Mucosa of rectum (tissue), 2 donors: ENCODE measurements around the gene RNF212.
"Not testable (repeated sequence)": the region's sequence is repeated elsewhere in the genome, so short reads cannot be mapped to it uniquely, and the experiment has no call there.

Experiments used
- H3K27ac ChIP-seq, 2 donors: one replicate each; pipeline ENCODE4 v1.7.0; 2013; ENCODE audit warnings: inconsistent platforms in 2 of 2, low read depth in 2 of 2, low read length in 2 of 2
- H3K27me3 ChIP-seq, 2 donors: one replicate each; pipeline ENCODE4 v1.7.0; 2013; ENCODE audit warnings: low read length in 2 of 2; ENCODE audit not compliant: control insufficient read depth in 2 of 2, insufficient read depth in 2 of 2
- H3K36me3 ChIP-seq, 2 donors: one replicate each; pipeline ENCODE4 v1.7.0; 2013; ENCODE audit warnings: low read length in 2 of 2; ENCODE audit not compliant: control insufficient read depth in 2 of 2, insufficient read depth in 2 of 2
- H3K4me1 ChIP-seq, 2 donors: one replicate each; pipeline ENCODE4 v1.7.0; 2013; ENCODE audit warnings: low read length in 2 of 2, mild to moderate bottlenecking in 1 of 2; ENCODE audit not compliant: control insufficient read depth in 2 of 2, insufficient read depth in 2 of 2
- H3K4me3 ChIP-seq, 2 donors: one replicate each; pipeline ENCODE4 v1.7.0; 2013; ENCODE audit warnings: low read length in 2 of 2
- H3K9ac ChIP-seq, 2 donors: one replicate each; pipeline ENCODE4 v1.7.0; 2013; ENCODE audit warnings: low read length in 2 of 2, low read depth in 1 of 2, mild to moderate bottlenecking in 1 of 2
- H3K9me3 ChIP-seq, 2 donors: one replicate each; pipeline ENCODE4 v1.7.0; 2013; ENCODE audit warnings: low read length in 2 of 2; ENCODE audit not compliant: control insufficient read depth in 2 of 2
- donor health status: healthy.
- donor health status: Normal muscosa, but diverticular disease.

RNF212 gene

DNA sequence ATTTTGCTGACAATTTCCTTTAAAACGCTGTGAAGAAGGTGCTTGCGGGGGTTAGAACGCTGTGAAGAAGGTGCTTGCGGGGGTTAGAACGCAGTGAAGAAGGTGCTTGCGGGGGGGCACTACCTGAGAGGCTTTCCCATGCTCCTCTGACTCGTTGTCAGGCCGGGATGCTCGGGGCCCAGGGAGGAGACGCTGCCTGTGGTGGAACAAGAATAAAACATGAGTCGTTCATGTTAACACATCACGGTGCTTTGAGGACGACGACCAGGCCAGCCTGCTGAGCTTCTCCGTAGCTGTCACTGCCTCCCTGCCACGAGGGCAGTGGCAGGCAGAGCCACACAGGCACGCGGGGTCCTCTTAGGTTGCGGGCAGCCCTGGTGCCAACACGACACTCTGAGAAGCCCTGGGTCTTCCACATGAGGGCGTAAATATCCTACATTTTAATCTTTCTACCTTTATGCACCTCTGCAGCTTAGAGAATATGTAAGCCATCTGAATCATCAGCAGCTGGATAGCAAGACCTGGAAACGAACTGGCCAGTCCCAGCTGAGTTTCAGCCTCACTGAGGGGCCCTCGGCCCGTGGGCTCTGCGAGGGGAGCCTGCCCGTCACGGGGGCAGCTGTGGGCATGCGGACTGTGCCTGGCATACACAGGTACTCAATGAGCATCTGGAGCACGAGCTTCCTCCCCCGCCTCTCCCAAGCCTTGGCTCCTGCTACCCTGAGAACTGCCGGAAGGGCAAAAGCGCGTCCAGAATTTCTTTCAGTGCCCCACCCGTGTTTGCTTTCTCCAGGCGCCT lies 55.0 kb downstream of the RNF212 start:
- Histone ChIP-seq H3K27me3 (peaks cover 11 to 24% of the 10 kb centered on the region in 2 donors), H3K36me3 (no peaks in the 10 kb centered on the region), H3K9me3 (no peaks in the 10 kb centered on the region), H3K4me3 (no peak overlapping the region), H3K27ac (peak overlapping the region in 1 of 2 donors; percentile 59), H3K4me1 (peaks cover 9 to 18% of the 10 kb centered on the region in 2 donors), H3K9ac (no peak overlapping the region)

DNA sequence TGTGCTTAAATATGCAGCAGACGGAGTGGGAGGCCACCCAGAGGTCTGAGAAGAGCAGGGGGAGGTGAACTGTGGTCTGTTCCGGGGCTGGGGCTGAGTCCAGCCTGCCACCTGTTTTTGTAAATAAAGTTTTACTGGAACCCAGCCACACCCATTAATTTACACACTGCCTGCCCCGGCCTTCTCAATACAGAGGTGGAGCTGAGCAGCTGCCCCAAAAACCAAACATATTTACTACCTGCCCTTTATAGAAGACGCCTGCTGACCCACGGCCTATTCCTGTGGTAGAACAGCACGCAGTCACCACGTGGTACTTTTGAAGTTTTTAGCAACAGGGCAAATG lies 56.0 kb downstream of the RNF212 start:
- H3K9ac ChIP-seq = no peak overlapping the region
- H3K27ac ChIP-seq = peak overlapping the region; percentile 16 to 58
- H3K36me3 ChIP-seq = no peaks in the 10 kb centered on the region
- peaks cover 15 to 28% of the 10 kb centered on the region in 2 donors for H3K27me3 ChIP-seq
- H3K9me3 ChIP-seq = no peaks in the 10 kb centered on the region
- H3K4me3 ChIP-seq = no peak overlapping the region
- H3K4me1 ChIP-seq = peaks cover 9 to 20% of the 10 kb centered on the region in 2 donors

DNA sequence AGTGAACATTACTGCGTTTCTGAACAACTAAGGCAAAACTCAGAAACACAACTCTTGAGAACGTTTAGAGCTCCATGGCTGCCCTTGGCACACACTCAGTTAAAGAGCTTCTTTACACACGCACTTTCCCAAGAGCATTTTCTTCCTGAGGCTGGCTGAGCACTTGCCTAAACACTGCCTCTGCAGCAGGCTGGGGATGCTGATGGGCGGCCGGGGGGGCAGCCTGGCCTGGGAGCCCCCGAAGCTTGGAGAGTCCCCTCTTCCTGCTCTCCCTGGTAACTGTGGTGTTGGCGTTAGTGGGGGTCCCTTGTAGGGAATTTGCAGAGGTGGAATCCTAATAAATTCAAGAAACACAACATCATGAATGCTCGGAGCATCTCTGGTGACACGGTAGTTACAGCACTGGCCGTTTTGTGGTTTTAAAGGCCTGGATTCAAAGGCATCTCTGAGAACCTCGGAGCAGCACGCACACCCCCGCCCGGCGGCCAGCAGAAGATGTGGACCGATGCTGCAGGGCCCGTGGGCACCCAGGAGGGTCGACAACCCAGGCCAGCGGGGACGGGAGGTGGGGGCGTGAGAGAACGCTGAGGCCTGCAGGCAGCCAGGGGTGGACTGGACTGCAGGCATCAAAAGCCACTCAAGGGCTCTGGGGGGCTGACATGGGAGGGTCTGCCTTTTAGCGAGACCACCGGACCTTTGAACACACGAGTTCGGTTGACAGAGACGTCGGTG lies 56.5 kb downstream of the RNF212 start:
- Histone ChIP-seq H3K27ac (peak overlapping the region; percentile 16 to 58), H3K9me3 (no peaks in the 10 kb centered on the region), H3K4me1 (peaks cover 9 to 20% of the 10 kb centered on the region in 2 donors), H3K9ac (no peak overlapping the region), H3K36me3 (no peaks in the 10 kb centered on the region), H3K4me3 (no peak overlapping the region), H3K27me3 (peaks cover 15 to 32% of the 10 kb centered on the region in 2 donors)

DNA sequence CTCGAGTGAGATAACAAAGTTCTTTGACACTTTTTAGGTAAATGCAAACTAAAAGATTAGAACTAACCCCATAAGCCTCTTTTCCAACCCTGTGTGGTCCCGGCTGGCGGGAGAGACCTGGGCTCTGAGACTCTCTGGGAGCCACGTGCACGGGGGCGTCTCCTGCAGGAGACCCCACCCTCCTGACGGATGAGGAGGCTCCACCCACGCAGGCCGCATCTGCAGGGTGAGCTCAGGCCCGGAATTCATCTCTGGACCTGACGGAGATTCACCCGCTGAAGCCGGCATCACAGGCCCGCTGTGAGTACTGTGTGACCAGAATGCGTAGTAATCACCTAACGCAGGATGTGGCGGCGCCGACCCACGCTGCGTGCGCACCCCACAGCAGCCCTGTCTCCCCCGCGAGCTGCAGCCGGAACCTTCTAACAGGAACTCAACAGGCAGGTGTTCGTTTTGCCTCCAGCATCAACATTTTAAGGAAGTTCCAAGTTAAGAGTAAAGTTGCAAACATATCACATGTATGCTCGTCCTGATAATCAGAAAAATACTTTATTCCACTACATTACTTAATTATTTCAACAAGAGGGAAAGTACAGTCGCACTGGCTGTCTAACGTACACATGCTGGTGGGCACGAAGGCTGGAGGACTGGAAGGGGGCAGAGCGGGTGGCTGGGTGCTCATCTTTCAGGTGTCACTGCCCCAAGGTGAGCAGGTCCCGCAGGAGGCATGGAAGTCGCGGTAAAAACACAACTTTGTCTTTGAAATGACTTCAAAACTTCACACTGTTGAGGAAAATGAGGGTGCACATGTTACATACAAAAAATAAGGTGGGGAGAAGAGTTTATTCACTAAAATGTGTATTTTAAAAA lies 57.4 kb downstream of the RNF212 start:
- H3K36me3 ChIP-seq = no peaks in the 10 kb centered on the region
- H3K27me3 ChIP-seq = peaks cover 15 to 32% of the 10 kb centered on the region in 2 donors
- H3K27ac ChIP-seq = peak overlapping the region; percentile 11 to 43
- peaks cover 9 to 20% of the 10 kb centered on the region in 2 donors for H3K4me1 ChIP-seq
- no peaks in the 10 kb centered on the region for H3K9me3 ChIP-seq
- peak overlapping the region in 1 of 2 donors; percentile 24 for H3K9ac ChIP-seq
- peak overlapping the region; percentile 22 to 57 for H3K4me3 ChIP-seq

DNA sequence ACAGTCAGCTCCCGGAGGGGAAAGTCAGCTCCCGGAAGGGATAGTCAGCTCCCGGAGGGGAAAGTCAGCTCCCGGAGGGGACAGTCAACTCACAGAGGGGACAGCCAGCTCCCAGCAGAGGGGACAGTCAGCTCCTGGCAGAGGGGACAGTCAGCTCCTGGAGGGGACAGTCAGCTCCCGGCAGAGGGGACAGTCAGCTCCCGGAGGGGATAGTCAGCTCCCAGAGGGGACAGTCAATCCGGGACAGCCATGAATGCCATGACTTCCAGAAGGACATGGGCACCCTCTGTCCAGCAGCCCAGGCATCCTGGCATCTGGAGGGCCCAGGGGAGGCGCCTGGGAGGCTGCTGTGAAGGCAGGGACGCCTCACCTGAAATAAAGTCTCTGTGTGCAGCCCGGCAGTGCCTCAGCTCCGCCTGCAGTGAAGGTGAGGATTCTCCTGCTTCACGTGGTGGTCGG lies 58.1 kb downstream of the RNF212 start:
- peaks cover 9 to 20% of the 10 kb centered on the region in 2 donors for H3K4me1 ChIP-seq
- not testable (repeated sequence) for H3K36me3 ChIP-seq, H3K9me3 ChIP-seq
- H3K4me3 ChIP-seq = peak overlapping the region; percentile 22 to 57
- peak overlapping the region in 1 of 2 donors; percentile 43 for H3K27ac ChIP-seq
- peaks cover 15 to 32% of the 10 kb centered on the region in 2 donors for H3K27me3 ChIP-seq
- H3K9ac ChIP-seq = peak overlapping the region in 1 of 2 donors; percentile 24

DNA sequence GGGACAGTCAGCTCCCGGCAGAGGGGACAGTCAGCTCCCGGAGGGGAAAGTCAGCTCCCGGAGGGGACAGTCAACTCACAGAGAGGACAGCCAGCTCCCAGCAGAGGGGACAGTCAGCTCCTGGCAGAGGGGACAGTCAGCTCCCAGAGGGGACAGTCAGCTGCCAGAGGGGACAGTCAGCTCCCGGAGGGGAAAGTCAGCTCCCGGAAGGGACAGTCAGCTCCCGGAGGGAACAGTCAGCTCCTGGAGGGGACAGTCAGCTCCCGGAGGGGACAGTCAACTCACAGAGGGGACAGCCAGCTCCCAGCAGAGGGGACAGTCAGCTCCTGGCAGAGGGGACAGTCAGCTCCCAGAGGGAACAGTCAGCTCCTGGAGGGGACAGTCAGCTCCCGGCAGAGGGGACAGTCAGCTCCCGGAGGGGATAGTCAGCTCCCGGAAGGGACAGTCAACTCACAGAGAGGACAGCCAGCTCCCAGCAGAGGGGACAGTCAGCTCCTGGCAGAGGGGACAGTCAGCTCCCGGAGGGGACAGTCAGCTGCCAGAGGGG lies 58.6 kb downstream of the RNF212 start:
- H3K9ac ChIP-seq, H3K27ac ChIP-seq, H3K9me3 ChIP-seq, H3K4me3 ChIP-seq, H3K36me3 ChIP-seq: not testable (repeated sequence)
- Histone ChIP-seq H3K27me3 (peaks cover 15 to 32% of the 10 kb centered on the region in 2 donors), H3K4me1 (peaks cover 9 to 20% of the 10 kb centered on the region in 2 donors)

DNA sequence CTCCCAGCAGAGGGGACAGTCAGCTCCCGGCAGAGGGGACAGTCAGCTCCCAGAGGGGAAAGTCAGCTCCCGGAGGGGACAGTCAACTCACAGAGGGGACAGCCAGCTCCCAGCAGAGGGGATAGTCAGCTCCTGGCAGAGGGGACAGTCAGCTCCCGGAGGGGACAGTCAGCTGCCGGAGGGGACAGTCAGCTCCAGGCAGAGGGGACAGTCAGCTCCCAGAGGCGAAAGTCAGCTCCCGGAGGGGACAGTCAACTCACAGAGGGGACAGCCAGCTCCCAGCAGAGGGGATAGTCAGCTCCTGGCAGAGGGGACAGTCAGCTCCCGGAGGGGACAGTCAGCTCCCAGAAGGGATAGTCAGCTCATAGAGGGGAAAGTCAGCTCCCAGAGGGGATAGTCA lies 59.5 kb downstream of the RNF212 start:
- H3K4me1 ChIP-seq = peaks cover 7 to 16% of the 10 kb centered on the region in 2 donors
- H3K36me3 ChIP-seq, H3K4me3 ChIP-seq, H3K9ac ChIP-seq, H3K27ac ChIP-seq, H3K9me3 ChIP-seq: not testable (repeated sequence)
- H3K27me3 ChIP-seq = peaks cover 15 to 32% of the 10 kb centered on the region in 2 donors

DNA sequence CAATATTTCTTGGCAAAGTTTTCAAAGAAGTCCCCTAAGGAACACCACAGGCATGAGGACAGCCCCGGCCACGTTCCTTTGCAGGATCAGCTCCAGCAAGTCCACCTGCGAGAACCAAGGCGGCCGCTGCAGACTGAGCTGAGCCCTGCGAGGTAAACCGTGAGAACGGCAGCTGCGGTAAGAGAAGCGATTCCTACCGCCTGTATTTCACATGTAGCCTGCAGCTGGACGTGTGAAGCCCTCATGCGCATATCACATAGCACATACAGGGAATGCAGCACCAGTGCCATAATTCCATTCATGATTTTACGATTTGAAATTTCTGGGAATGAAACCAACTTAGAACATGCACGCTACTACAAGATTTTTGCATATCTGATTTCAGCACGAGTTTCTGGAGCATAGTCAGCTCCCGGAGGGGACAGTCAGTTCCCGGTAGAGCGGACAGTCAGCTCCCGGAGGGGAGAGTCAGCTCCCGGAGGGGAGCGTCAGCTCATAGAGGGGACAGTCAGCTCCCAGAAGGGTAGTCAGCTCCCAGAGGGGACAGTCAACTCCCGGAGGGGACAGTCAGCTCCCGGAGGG lies 60.2 kb downstream of the RNF212 start:
- no peaks in the 10 kb centered on the region for H3K9me3 ChIP-seq
- H3K4me1 ChIP-seq = peaks cover 7 to 11% of the 10 kb centered on the region in 2 donors
- H3K9ac ChIP-seq = no peak overlapping the region
- H3K27ac ChIP-seq = no peak overlapping the region
- no peak overlapping the region for H3K4me3 ChIP-seq
- H3K36me3 ChIP-seq = no peaks in the 10 kb centered on the region
- H3K27me3 ChIP-seq = peaks cover 15 to 28% of the 10 kb centered on the region in 2 donors

DNA sequence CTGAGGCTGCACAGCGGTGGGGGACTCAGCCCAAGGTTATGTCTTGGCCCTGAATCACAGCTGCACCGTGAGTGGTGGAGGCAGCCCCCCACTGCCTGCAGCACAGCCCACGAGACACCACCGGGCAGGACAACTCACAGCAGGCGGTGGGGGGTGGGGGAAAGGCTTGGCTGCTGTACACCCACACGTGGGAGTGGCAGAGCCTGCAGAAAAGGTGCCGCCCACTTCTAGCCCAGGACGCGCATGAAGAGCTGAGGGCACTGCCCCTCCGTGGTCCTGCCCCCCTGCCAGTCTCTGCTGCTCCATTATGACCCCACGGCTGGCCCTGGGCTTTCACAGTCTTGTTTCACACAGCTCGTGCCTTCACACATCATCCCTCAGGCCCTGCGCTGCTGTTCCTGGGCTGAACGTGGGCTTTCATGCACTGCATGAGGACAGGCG lies 61.1 kb downstream of the RNF212 start:
- Histone ChIP-seq H3K4me1 (peaks cover 12 to 15% of the 10 kb centered on the region in 2 donors), H3K36me3 (no peaks in the 10 kb centered on the region), H3K9ac (no peak overlapping the region), H3K27me3 (peaks cover 15 to 28% of the 10 kb centered on the region in 2 donors), H3K4me3 (no peak overlapping the region), H3K27ac (no peak overlapping the region), H3K9me3 (no peaks in the 10 kb centered on the region)
